Cardiac muscle cell (in vitro differentiated cells and primary cell): ENCODE measurements around the gene ZDHHC4. TPM values are rescaled to one million over a fixed set of nuclear protein-coding genes. Genes with fewer than 3 reads are reported as not detected.

Experiments
- DNase-seq, 2 donors: peaks; one replicate each; pipeline versions ENCODE4 v3.0.0 to v3.0.0-alpha.2; 2010 to 2017; ENCODE audit warnings: low read depth in 1 of 2, low spot score in 1 of 2
- H3K27ac ChIP-seq: fragments of 200-600 bp; sonication (generic); 2 replicates; pipeline ENCODE4 v1.5.1; 2016
- H3K27me3 ChIP-seq: fragments of 200-600 bp; sonication (generic); 2 replicates; pipeline ENCODE4 v1.6.0; 2016; ENCODE audit warnings: control low read depth
- H3K36me3 ChIP-seq: fragments of 200-600 bp; sonication (generic); 2 replicates; pipeline ENCODE4 v1.5.1; 2016; ENCODE audit warnings: control low read depth
- H3K4me1 ChIP-seq: fragments of 200-600 bp; sonication (generic); 2 replicates; pipeline ENCODE4 v1.8.1; 2017; ENCODE audit warnings: low read depth, mild to moderate bottlenecking, mixed run types
- H3K4me3 ChIP-seq: fragments of 200-600 bp; sonication (generic); 2 replicates; pipeline ENCODE4 v1.5.1; 2016; ENCODE audit warnings: mild to moderate bottlenecking
- H3K9me3 ChIP-seq: fragments of 200-600 bp; sonication (generic); 2 replicates; pipeline ENCODE4 v1.5.1; 2017; ENCODE audit warnings: low read depth, mild to moderate bottlenecking, control low read depth
- polyA plus RNA-seq: library from polyadenylated mRNA; unstranded; fragments of >200 nt; fragmentation: Nextera tagmentation; extraction: Ambion mirVana; gene quantifications from 2 replicates; pipeline ENCODE4 v1.2.1, GENCODE V29; 2016
- total RNA-seq: library from RNA; depleted of rRNA; stranded (reverse); fragments of >200 nt; gene quantifications from 2 replicates; pipeline ENCODE4 v1.2.3, GENCODE V29; 2016
- TF ChIP-seq, protein P1 (sequence below): IDR thresholded peaks from 2 replicates; pipeline ENCODE4 v1.5.1; 2012; ENCODE audit warnings: low read depth, mild to moderate bottlenecking, low read length

Gene ZDHHC4
- total and polyA plus RNA-seq, 2 experiments from 2014 or later, result 51.7 to 110 TPM

DNA sequence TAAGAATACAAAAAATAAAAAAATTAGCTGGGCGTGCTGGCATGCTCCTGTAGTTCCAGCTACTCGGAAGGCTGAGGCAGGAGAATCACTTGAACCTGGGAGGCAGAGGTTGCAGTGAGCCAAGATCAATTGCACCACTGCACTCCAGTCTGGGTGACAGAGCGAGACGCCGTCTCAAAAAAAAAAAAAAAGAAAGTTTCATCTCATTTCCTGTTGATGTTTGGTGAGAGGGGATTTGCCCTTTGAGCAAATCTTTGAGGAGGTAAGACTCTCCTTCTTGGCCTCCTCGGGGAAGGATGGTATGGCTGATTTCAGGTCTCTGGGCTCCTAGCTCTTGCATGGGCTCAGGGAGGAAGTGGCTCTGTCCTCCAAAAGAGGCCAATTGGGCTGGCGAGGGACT is 22.4 kb upstream of the ZDHHC4 start:
- Histone ChIP-seq H3K36me3 (no peaks in the 10 kb centered on the region), H3K4me3 (no peak overlapping the region), H3K4me1 (no peaks in the 10 kb centered on the region), H3K27ac (no peak overlapping the region), H3K9me3 (no peaks in the 10 kb centered on the region), H3K27me3 (no peaks in the 10 kb centered on the region)
- TF ChIP-seq, protein P1, sequence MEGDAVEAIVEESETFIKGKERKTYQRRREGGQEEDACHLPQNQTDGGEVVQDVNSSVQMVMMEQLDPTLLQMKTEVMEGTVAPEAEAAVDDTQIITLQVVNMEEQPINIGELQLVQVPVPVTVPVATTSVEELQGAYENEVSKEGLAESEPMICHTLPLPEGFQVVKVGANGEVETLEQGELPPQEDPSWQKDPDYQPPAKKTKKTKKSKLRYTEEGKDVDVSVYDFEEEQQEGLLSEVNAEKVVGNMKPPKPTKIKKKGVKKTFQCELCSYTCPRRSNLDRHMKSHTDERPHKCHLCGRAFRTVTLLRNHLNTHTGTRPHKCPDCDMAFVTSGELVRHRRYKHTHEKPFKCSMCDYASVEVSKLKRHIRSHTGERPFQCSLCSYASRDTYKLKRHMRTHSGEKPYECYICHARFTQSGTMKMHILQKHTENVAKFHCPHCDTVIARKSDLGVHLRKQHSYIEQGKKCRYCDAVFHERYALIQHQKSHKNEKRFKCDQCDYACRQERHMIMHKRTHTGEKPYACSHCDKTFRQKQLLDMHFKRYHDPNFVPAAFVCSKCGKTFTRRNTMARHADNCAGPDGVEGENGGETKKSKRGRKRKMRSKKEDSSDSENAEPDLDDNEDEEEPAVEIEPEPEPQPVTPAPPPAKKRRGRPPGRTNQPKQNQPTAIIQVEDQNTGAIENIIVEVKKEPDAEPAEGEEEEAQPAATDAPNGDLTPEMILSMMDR, result no peak
- DNase-seq, result no peak

DNA sequence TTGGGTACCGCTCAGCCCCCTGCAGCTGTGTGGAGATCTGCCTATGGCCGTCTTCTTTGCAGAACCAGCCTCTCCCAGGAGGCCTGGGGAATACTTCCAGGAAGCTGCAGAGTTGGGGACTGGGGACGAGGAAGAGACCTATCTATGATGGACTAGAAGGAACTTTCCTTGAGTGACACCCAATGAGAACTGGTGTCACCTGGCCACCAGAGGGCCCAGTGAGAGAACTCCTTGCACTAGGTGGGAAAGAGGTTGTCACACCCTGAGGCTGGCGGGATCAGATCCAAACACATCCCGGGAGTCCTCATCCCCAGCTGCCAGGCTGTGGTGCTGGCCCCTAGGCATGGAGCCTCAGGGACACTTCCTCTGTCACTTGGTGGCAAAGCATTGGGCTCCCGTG is 21.1 kb upstream of the ZDHHC4 start:
- H3K27ac ChIP-seq, result no peak overlapping the region
- H3K9me3 ChIP-seq, result no peaks in the 10 kb centered on the region
- no peak for DNase-seq
- H3K4me3 ChIP-seq, result no peak overlapping the region
- no peaks in the 10 kb centered on the region for H3K4me1 ChIP-seq
- TF ChIP-seq, protein P1, result no peak
- H3K36me3 ChIP-seq, result no peaks in the 10 kb centered on the region
- H3K27me3 ChIP-seq, result no peaks in the 10 kb centered on the region

DNA sequence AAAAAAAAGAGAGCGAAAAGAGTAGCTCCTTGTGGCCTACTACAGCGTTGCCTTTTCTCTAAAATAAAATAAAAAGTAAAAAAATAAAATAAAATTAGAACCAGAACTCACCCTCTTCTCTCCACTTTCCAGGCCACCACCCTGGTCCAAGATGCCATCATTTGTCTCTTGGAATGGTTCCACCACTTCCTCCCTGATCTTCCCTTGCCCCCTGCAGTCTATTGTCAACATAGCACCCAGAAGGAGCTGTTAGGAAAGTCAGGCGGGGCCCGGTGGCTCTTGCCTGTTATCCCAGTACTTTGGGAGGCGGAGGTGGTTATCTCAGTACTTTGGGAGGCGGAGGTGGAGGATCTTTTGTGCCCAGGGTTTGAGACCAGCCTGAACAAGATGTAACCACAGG is 18.4 kb upstream of the ZDHHC4 start:
- Histone ChIP-seq H3K4me1 (no peaks in the 10 kb centered on the region), H3K9me3 (no peaks in the 10 kb centered on the region), H3K27me3 (no peaks in the 10 kb centered on the region), H3K4me3 (no peak overlapping the region), H3K27ac (no peak overlapping the region), H3K36me3 (no peaks in the 10 kb centered on the region)
- peak; percentile 53 to 69 for DNase-seq
- TF ChIP-seq, protein P1, result peak; percentile 61

DNA sequence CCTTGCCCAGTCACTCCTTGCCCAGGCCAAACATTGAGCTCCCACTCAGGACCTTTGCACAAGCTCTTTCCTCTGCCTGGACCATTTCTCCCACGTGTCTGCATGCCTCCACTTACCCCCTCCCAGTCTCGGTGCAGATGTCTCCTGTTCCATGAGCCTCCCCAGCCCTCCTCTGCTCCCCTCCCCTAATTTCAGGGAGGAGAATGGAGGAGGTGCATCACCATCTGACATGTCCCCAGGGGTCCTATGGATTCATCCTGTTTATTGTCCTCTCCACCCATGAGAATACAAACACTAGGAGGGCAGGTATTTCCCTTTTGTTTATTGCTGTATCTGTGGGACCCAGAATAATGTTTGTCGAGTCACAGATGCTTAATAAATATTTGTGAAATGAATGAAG is 17.4 kb upstream of the ZDHHC4 start:
- Histone ChIP-seq H3K27me3 (no peaks in the 10 kb centered on the region), H3K4me3 (no peak overlapping the region), H3K36me3 (no peaks in the 10 kb centered on the region), H3K4me1 (no peaks in the 10 kb centered on the region), H3K9me3 (no peaks in the 10 kb centered on the region), H3K27ac (no peak overlapping the region)
- TF ChIP-seq, protein P1, result no peak
- no peak for DNase-seq

DNA sequence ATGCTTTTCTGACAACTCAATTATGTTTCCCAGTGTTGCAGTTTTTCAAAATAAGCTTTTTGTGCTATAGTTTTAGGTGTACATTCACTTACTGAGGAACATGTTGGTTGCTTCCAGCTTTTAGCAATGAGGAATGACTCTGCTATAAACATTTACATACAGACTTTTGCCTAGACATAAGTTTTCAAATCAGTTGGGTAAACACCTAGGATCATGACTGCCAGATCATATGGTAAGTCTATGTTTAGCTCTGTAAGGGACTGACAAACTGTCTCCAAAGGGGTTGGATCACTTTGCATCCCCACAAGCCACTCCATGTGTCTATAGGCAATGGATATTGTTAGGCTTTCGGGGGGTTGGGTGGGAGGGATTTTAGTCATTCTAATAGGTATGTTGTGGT is 15.1 kb upstream of the ZDHHC4 start:
- TF ChIP-seq, protein P1, result no peak
- no peaks in the 10 kb centered on the region for H3K27me3 ChIP-seq
- no peak for DNase-seq
- no peaks in the 10 kb centered on the region for H3K4me1 ChIP-seq
- H3K4me3 ChIP-seq, result no peak overlapping the region
- H3K9me3 ChIP-seq, result no peaks in the 10 kb centered on the region
- no peaks in the 10 kb centered on the region for H3K36me3 ChIP-seq
- H3K27ac ChIP-seq, result no peak overlapping the region
